Activated CD4-positive, alpha-beta T cell treated with anti-CD3 and anti-CD28 coated beads, Interleukin-10, Interleukin-2, amounts not matched to agents 100 ng/mL and 50 ng/mL, durations not matched to agents 16 hours and 8 hours (primary cell): ENCODE results near the gene RIT2.

Experiments used
- DNase-seq: peaks from one replicate; pipeline ENCODE4 v3.0.0-alpha.2; 2020

Gene RIT2

GRCh38 chr18:43080671-43081070 is 34.8 kb downstream of the RIT2 start:
- no peak for DNase-seq

GRCh38 chr18:43079422-43079821 is 36.1 kb downstream of the RIT2 start:
- DNase-seq = no peak

GRCh38 chr18:43078478-43079092 is 36.9 kb downstream of the RIT2 start:
- no peak for DNase-seq

- DNase-seq = no peak
Observed at GRCh38 chr18:43077510-43078308, 37.8 kb downstream of the RIT2 start.

- no peak for DNase-seq
Observed at GRCh38 chr18:43073771-43074170, 41.7 kb downstream of the RIT2 start.

GRCh38 chr18:43068781-43069180 is 46.7 kb downstream of the RIT2 start:
- DNase-seq = no peak

GRCh38 chr18:43067570-43067969 is 47.9 kb downstream of the RIT2 start:
- DNase-seq = no peak

- no peak for DNase-seq
Observed at GRCh38 chr18:43061816-43062215, 53.7 kb downstream of the RIT2 start.

GRCh38 chr18:43061318-43061717 is 54.2 kb downstream of the RIT2 start:
- no peak for DNase-seq

GRCh38 chr18:43060020-43060419 is 55.5 kb downstream of the RIT2 start:
- DNase-seq = no peak

- no peak for DNase-seq
Observed at GRCh38 chr18:43054815-43055519, 60.5 kb downstream of the RIT2 start.

- no peak for DNase-seq
Observed at GRCh38 chr18:43049021-43049420, 66.5 kb downstream of the RIT2 start.

GRCh38 chr18:43046322-43046721 is 69.2 kb downstream of the RIT2 start:
- no peak for DNase-seq

- no peak for DNase-seq
Observed at GRCh38 chr18:43043626-43044025, 71.9 kb downstream of the RIT2 start.

- DNase-seq = no peak
Observed at GRCh38 chr18:43040281-43040680, 75.2 kb downstream of the RIT2 start.

- DNase-seq = no peak
Observed at GRCh38 chr18:43034683-43035500, 80.6 kb downstream of the RIT2 start.

- DNase-seq = no peak
Observed at GRCh38 chr18:43031169-43031568, 84.3 kb downstream of the RIT2 start.

- DNase-seq = no peak
Observed at GRCh38 chr18:43029414-43029813, 86.1 kb downstream of the RIT2 start.

GRCh38 chr18:43022874-43023273 is 92.6 kb downstream of the RIT2 start:
- no peak for DNase-seq

- no peak for DNase-seq
Observed at GRCh38 chr18:43017622-43018021, 97.9 kb downstream of the RIT2 start.

- no peak for DNase-seq
Observed at GRCh38 chr18:43013486-43013885, 102.0 kb downstream of the RIT2 start.

- no peak for DNase-seq
Observed at GRCh38 chr18:43012951-43013350, 102.5 kb downstream of the RIT2 start.

GRCh38 chr18:43010611-43011010 is 104.9 kb downstream of the RIT2 start:
- DNase-seq = no peak
